Fibroblast of the aortic adventitia (primary cell): ENCODE data around the gene HASPIN. TPM values are rescaled to one million over a fixed set of nuclear protein-coding genes. Genes with fewer than 3 reads are reported as not detected.
A peak's percentile ranks its signal among the peaks of the same experiment; 100 is the strongest.
"Not testable (repeated sequence)": the region's sequence is repeated elsewhere in the genome, so short reads cannot be mapped to it uniquely, and the experiment has no call there.

Source experiments
- DNase-seq: peaks from one replicate; pipeline ENCODE4 v3.0.0-alpha.2; 2010; ENCODE audit warnings: low read depth
- H3K4me3 ChIP-seq: 2 replicates; pipeline ENCODE4 v1.5.1; 2011; ENCODE audit warnings: low read depth, mild to moderate bottlenecking, control low read depth, low read length, moderate library complexity
- CTCF ChIP-seq: IDR thresholded peaks from 2 replicates; pipeline ENCODE4 v1.5.1; 2011; ENCODE audit warnings: mild to moderate bottlenecking, low read length, control low read depth, inconsistent platforms; ENCODE audit not compliant: insufficient read depth
- total RNA-seq: library from RNA; depleted of rRNA; stranded (reverse); fragments of >200 nt; gene quantifications from 2 replicates; pipeline ENCODE4 v1.2.3, GENCODE V29; 2012; ENCODE audit warnings: low replicate concordance

Gene HASPIN
- total RNA-seq, 1 donor = 10.5 TPM

GRCh38 chr17:3695723-3696411, 27.8 kb upstream of the HASPIN start, which contains the start of gene P2RX5:
TSS of gene P2RX5 (minus strand) at chr17:3696155. CDS start at chr17:3696005, 150 bp downstream.
- H3K4me3 ChIP-seq = peak within 1 kb of the TSS; percentile 64
- DNase-seq = no peak
- TF ChIP-seq CTCF = no peak

DNA sequence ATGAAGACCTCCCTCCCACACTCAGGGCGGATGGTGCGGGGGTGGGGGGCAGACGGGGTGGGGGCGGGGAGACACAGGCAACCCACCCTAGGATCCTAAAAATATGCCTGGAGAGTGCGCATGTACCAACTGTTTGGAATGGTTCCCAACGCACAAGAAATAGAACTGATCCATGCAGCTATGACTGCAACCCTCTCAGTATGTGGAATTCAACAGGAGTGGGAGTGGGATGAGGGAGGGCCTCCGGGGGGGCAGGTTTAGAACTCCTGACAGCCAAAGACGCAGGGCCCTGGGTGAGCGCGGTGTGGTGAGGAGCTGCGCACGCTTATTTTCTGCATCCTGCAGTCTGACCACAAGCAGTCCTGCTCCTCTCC, 26.6 kb upstream of the HASPIN start:
- no peak overlapping the region for H3K4me3 ChIP-seq
- TF ChIP-seq CTCF = no peak
- DNase-seq = no peak

GRCh38 chr17:3698139-3698538, 25.6 kb upstream of the HASPIN start:
- H3K4me3 ChIP-seq = no peak overlapping the region
- DNase-seq = no peak
- no peak for TF ChIP-seq CTCF

GRCh38 chr17:3699951-3700350, 23.8 kb upstream of the HASPIN start:
- no peak overlapping the region for H3K4me3 ChIP-seq
- DNase-seq = no peak
- no peak for TF ChIP-seq CTCF

GRCh38 chr17:3702041-3702539, 21.6 kb upstream of the HASPIN start:
- not testable (repeated sequence) for DNase-seq, H3K4me3 ChIP-seq

- TF ChIP-seq CTCF = no peak
- DNase-seq = no peak
- no peak overlapping the region for H3K4me3 ChIP-seq
These were observed 18.6 kb upstream of the HASPIN start for GRCh38 chr17:3704931-3705717.

DNA sequence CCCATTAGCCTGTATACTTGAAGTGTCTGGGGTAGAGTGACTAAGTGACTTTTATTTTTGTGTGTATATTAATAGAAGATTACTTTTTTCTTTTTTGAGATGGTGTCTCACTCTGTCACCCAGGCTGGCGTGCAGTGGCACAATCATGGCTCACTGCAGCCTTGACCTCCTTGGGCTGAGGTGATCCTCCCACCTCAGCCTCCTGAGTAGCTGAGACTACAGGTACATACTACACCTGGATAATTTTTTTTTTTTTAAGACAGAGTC, 18.1 kb upstream of the HASPIN start:
- H3K4me3 ChIP-seq, DNase-seq: not testable (repeated sequence)

DNA sequence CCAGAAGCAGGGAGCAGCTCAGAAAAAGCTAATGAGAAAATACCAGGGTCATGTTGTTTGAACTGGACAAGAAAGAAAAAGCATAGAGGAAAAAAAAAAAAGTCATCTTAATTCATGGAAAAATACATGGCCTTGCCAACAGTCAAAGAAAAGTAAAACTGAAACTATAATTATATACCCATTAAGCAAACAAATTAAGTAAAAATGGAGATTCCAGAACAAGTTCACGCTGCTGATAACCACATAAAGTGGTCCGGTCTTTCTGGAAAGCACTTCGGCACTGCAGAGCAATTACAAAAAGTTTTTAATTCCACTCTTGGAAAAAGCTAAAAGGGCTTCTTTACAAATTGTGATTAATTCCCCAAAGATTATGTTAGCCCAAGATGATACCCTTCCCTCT, 15.3 kb upstream of the HASPIN start:
- DNase-seq = no peak
- no peak for TF ChIP-seq CTCF
- no peak overlapping the region for H3K4me3 ChIP-seq
